Measurements from ENCODE around the gene SPDYE8.
"Not testable (repeated sequence)": the region's sequence is repeated elsewhere in the genome, so short reads cannot be mapped to it uniquely, and the experiment has no call there.

DNA sequence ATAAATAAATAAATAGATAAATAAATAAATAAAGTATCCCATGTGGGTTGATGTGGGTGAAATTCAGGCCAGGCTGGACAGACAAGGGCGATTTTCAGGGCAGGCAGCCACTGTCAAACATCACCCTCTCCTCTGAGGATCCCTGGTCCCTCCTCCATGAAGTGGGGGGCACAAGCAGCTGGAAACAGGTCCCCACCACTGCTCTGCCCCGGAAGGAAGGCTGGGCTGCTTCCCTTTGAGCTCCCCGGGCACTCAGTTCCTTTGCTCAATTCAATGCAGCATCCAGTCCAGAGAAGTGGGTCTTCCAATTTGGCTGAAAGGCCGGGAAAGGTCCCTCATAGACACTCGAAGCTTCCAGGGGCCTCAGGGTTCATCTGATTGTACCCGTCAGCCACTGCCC is 49.2 kb downstream of the SPDYE8 start:
- TF ChIP-seq, protein P1, sequence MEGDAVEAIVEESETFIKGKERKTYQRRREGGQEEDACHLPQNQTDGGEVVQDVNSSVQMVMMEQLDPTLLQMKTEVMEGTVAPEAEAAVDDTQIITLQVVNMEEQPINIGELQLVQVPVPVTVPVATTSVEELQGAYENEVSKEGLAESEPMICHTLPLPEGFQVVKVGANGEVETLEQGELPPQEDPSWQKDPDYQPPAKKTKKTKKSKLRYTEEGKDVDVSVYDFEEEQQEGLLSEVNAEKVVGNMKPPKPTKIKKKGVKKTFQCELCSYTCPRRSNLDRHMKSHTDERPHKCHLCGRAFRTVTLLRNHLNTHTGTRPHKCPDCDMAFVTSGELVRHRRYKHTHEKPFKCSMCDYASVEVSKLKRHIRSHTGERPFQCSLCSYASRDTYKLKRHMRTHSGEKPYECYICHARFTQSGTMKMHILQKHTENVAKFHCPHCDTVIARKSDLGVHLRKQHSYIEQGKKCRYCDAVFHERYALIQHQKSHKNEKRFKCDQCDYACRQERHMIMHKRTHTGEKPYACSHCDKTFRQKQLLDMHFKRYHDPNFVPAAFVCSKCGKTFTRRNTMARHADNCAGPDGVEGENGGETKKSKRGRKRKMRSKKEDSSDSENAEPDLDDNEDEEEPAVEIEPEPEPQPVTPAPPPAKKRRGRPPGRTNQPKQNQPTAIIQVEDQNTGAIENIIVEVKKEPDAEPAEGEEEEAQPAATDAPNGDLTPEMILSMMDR (IDR thresholded peaks at IDR 0.05; ENCODE audit: low read depth, low read length): not testable (repeated sequence)
- TF ChIP-seq EZH2phosphoT487 (IDR thresholded peaks at IDR 0.05; ENCODE audit: low read depth): not testable (repeated sequence)

All from OCI-LY3 (cell line).